Caco-2 (cell line): ENCODE data around the gene MACROD2. TPM values are rescaled to one million over a fixed set of nuclear protein-coding genes. Genes with fewer than 3 reads are reported as not detected.

Source experiments
- BruUV-seq: library from RNA; stranded (reverse); fragments of 400-500 nt; replicated peaks from 2 replicates; lab custom pipeline; 2021; lab: Mats Ljungman, UMichigan
- CTCF ChIA-PET: fragments of 300-600 bp; sonication (Branson Sonifier 250); formaldehyde crosslinking; loops from one replicate; lab custom pipeline; 2022; ENCODE audit warnings: antibody characterized with exemption; lab: Charles Lee
- POLR2A ChIA-PET: fragments of 300-600 bp; sonication (Branson Sonifier 250); formaldehyde crosslinking; loops from one replicate; lab custom pipeline; 2022; ENCODE audit warnings: antibody characterized with exemption; lab: Charles Lee
- DNase-seq, 2 experiments: peaks; one replicate each; pipeline versions ENCODE4 v3.0.0 to v3.0.0-alpha.2; 2020 to 2022
- H3K27me3 ChIP-seq: replicated peaks from 2 replicates; pipeline ENCODE4 v1.6.0; 2011; ENCODE audit warnings: low read length; ENCODE audit not compliant: control insufficient read depth, insufficient read depth
- H3K36me3 ChIP-seq: 2 replicates; pipeline ENCODE4 v1.5.1; 2011; ENCODE audit warnings: low read length; ENCODE audit not compliant: control insufficient read depth, insufficient read depth
- H3K4me1 ChIP-seq: fragments of 250-450 bp; sonication (Bioruptor Pico); 2 replicates; pipeline ENCODE4 v1.5.1; 2020; ENCODE audit warnings: mild to moderate bottlenecking
- H3K4me3 ChIP-seq: 2 replicates; pipeline ENCODE4 v1.5.1; 2011; ENCODE audit warnings: low read depth, mild to moderate bottlenecking, control low read depth, low read length
- H3K9me3 ChIP-seq: fragments of 250-450 bp; sonication (Bioruptor Pico); 2 replicates; pipeline ENCODE4 v1.5.1; 2020; ENCODE audit warnings: mild to moderate bottlenecking, moderate library complexity
- H3K27ac Mint-ChIP-seq: one replicate; pipeline ENCODE4 v1.8.0; 2022; ENCODE audit warnings: mixed read lengths; ENCODE audit not compliant: unreplicated experiment
- H3K27me3 Mint-ChIP-seq: one replicate; pipeline ENCODE4 v1.8.0; 2022; ENCODE audit warnings: mixed read lengths; ENCODE audit not compliant: insufficient read depth, unreplicated experiment
- H3K36me3 Mint-ChIP-seq: one replicate; pipeline ENCODE4 v1.8.0; 2022; ENCODE audit warnings: mild to moderate bottlenecking, mixed read lengths; ENCODE audit not compliant: insufficient read depth, unreplicated experiment
- H3K4me1 Mint-ChIP-seq: one replicate; pipeline ENCODE4 v1.8.0; 2022; ENCODE audit warnings: low read depth, mixed read lengths; ENCODE audit not compliant: unreplicated experiment
- H3K4me3 Mint-ChIP-seq: one replicate; pipeline ENCODE4 v1.8.0; 2022; ENCODE audit warnings: mild to moderate bottlenecking, moderate library complexity, mixed read lengths; ENCODE audit not compliant: unreplicated experiment
- H3K9me3 Mint-ChIP-seq: one replicate; pipeline ENCODE4 v1.8.0; 2022; ENCODE audit warnings: mixed read lengths; ENCODE audit not compliant: unreplicated experiment
- CTCF ChIP-seq, 2 experiments: fragments of 200-600 bp in 1 of 2; IDR thresholded peaks; 1 replicate in 1 of 2; 2 replicates in 1 of 2; pipeline versions ENCODE4 v1.5.1 to v1.8.0; 2011 to 2022; ENCODE audit warnings: antibody characterized with exemption in 1 of 2, control low read depth in 1 of 2, inconsistent platforms in 1 of 2, low read depth in 1 of 2, low read length in 1 of 2, mild to moderate bottlenecking in 1 of 2, moderate library complexity in 1 of 2; ENCODE audit not compliant: insufficient read depth in 1 of 2, severe bottlenecking in 1 of 2, unreplicated experiment in 1 of 2
- intact Hi-C: fragments of 100-400 bp; cut with micrococcal nuclease; formaldehyde crosslinking; loops from one replicate; pipeline ENCODE4 v1.10.0; 2022; ENCODE audit not compliant: unreplicated experiment
- total RNA-seq: library from RNA; stranded (reverse); gene quantifications from 2 replicates; pipeline ENCODE4 v1.2.3, GENCODE V29; 2022

Gene MACROD2
- total RNA-seq, 1 experiment from 2014 or later: 6.4 TPM

DNA sequence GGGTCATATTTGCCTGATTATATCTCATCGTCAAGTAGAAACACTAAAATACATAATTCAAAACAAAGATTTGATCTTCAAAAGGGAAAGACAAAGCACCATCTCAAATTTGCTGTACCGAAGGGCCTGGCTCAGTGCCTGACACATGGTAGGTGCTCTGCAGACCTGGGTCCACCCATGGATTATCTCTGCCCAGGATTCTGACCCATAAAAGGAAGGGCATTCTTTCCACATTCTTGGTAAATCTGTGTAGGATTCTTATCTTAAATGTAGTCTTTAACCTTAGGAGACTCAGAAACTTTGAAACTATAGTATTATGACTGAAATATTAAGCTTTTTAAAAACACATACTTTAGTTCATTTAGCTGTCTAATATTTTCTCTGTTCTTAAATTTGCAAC lies 616.2 kb downstream of the MACROD2 start:
- H3K4me3 ChIP-seq: no peak overlapping the region
- peaks cover 37% of the 10 kb centered on the region for H3K4me1 ChIP-seq
- no peak for TF ChIP-seq CTCF (IDR thresholded peaks at IDR 0.05; ENCODE audit: insufficient read depth in 1 of 2, low read depth in 1 of 2, low read length in 1 of 2, severe bottlenecking in 1 of 2, unreplicated experiment in 1 of 2)
- Mint-ChIP-seq H3K27me3 (no peaks in the 10 kb centered on the region), H3K9me3 (peaks cover 11% of the 10 kb centered on the region), H3K36me3 (no peaks in the 10 kb centered on the region), H3K4me1 (peaks cover 20% of the 10 kb centered on the region), H3K27ac (no peak overlapping the region), H3K4me3 (no peak overlapping the region)
- POLR2A ChIA-PET: no interaction called here
- intact Hi-C loops: no loop called here
- no peaks in the 10 kb centered on the region for H3K36me3 ChIP-seq
- CTCF ChIA-PET: no interaction called here
- no peaks in the 10 kb centered on the region for H3K27me3 ChIP-seq
- no TSS peak for BruUV-seq
- no peak for DNase-seq
- no peaks in the 10 kb centered on the region for H3K9me3 ChIP-seq

- H3K4me3 Mint-ChIP-seq: no peak overlapping the region
- ChIA-PET POLR2A (no interaction called here), CTCF (no interaction called here)
- no peaks in the 10 kb centered on the region for H3K27me3 Mint-ChIP-seq
- H3K4me3 ChIP-seq: no peak overlapping the region
- no peaks in the 10 kb centered on the region for H3K27me3 ChIP-seq
- BruUV-seq: no TSS peak
- peaks cover 11% of the 10 kb centered on the region for H3K9me3 Mint-ChIP-seq
- H3K9me3 ChIP-seq: no peaks in the 10 kb centered on the region
- peaks cover 26% of the 10 kb centered on the region for H3K4me1 Mint-ChIP-seq
- H3K4me1 ChIP-seq: peaks cover 43% of the 10 kb centered on the region
- no peaks in the 10 kb centered on the region for H3K36me3 Mint-ChIP-seq
- intact Hi-C loops: no loop called here
- no peak for DNase-seq
- no peak overlapping the region for H3K27ac Mint-ChIP-seq
- no peak for TF ChIP-seq CTCF (IDR thresholded peaks at IDR 0.05; ENCODE audit: insufficient read depth in 1 of 2, low read depth in 1 of 2, low read length in 1 of 2, severe bottlenecking in 1 of 2, unreplicated experiment in 1 of 2)
- no peaks in the 10 kb centered on the region for H3K36me3 ChIP-seq
Measured at GRCh38 chr20:14612391-14612790, 617.1 kb downstream of the MACROD2 start.

GRCh38 chr20:14616003-14616402 lies 620.7 kb downstream of the MACROD2 start:
- POLR2A ChIA-PET: no interaction called here
- intact Hi-C loops: no loop called here

More at GRCh38 chr20:14616003-14616402, 620.7 kb downstream of the MACROD2 start:
- H3K4me3 ChIP-seq: no peak overlapping the region
- CTCF ChIA-PET: no interaction called here
- Mint-ChIP-seq H3K4me3 (no peak overlapping the region), H3K4me1 (peaks cover 15% of the 10 kb centered on the region), H3K36me3 (no peaks in the 10 kb centered on the region), H3K9me3 (peaks cover 11% of the 10 kb centered on the region), H3K27ac (no peak overlapping the region), H3K27me3 (no peaks in the 10 kb centered on the region)
- no peaks in the 10 kb centered on the region for H3K27me3 ChIP-seq
- no peak for TF ChIP-seq CTCF (IDR thresholded peaks at IDR 0.05; ENCODE audit: insufficient read depth in 1 of 2, low read depth in 1 of 2, low read length in 1 of 2, severe bottlenecking in 1 of 2, unreplicated experiment in 1 of 2)
- no peaks in the 10 kb centered on the region for H3K36me3 ChIP-seq
- H3K4me1 ChIP-seq: peaks cover 23% of the 10 kb centered on the region
- no TSS peak for BruUV-seq
- no peaks in the 10 kb centered on the region for H3K9me3 ChIP-seq
- no peak for DNase-seq
